Fibroblast of lung (primary cell): ENCODE results near the gene DYNLT1.

ENCODE experiments used
- CTCF ChIP-seq, 2 donors: IDR thresholded peaks in 1 of 2; conservative IDR thresholded peaks in 1 of 2; 1 replicate in 1 of 2; 2 replicates in 1 of 2; pipeline ENCODE4 v1.5.1; 2011 to 2012; ENCODE audit warnings: low read length in 2 of 2, control low read depth in 1 of 2, inconsistent platforms in 1 of 2, low read depth in 1 of 2, mild to moderate bottlenecking in 1 of 2
- EZH2 ChIP-seq: IDR thresholded peaks from 2 replicates; pipeline ENCODE4 v1.5.1; 2012; ENCODE audit warnings: low read length, control low read depth, mild to moderate bottlenecking; ENCODE audit errors: missing control alignments

- TF ChIP-seq EZH2: no peak
- no peak for TF ChIP-seq CTCF (conservative IDR thresholded peaks at IDR 0.05 in 1 of 2, IDR thresholded peaks at IDR 0.05 in 1 of 2; ENCODE audit: low read depth in 1 of 2, low read length in 2 of 2)
Observed at GRCh38 chr6:158643836-158644230, 710 bp downstream of the DYNLT1 start.
